ENCODE measurements around the gene PLPPR4. TPM values are rescaled to one million over a fixed set of nuclear protein-coding genes. Genes with fewer than 3 reads are reported as not detected.

The PLPPR4 gene
- total RNA-seq, result not detected

DNA sequence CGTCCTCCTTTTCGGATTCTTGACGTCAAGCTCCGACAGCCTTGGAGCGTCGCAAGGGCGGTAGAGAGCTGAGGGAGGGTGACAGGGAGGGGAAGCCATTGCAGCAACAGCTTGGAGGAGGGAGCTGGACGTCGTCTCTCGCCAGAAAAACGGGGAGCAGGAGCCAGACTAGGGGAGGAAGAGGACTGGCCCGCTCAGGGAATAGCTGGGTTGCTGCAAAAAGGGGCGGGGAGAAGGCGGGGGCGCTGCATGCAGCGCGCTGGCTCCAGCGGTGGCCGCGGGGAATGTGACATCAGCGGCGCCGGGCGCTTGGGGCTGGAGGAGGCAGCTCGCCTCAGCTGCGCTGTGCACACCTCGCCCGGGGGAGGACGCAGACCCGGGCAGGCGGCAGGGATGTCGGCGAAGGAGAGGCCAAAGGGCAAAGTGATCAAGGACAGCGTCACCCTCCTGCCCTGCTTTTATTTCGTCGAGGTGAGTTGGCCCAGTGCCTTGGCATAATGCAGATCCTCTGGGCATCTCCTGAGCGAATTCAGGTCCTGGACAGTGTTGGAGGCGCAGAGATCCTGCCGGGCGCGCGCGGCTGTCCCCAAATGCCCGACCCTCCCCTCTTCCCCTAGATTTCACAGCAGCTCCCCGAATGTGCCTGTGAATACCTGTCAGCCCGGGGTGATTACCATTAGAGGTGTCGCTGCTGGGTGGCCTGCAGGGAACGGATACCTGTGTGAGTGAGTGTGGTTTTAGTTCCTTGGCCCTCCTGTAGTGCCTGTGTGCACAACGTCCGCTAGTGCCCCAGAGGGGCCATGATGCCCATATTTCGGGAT, at the start of gene PLPPR4:
PLPPR4 (plus strand) TSS at position 292 of the 821 bp plus-strand sequence; CDS start at position 394, 102 bp downstream.
- H3K9me3 Mint-ChIP-seq, result no peaks in the 10 kb centered on the region
- no peaks in the 10 kb centered on the region for H3K36me3 Mint-ChIP-seq (ENCODE audit: low read depth)
- peak; percentile 19 for ATAC-seq (replicated peaks)
- H3K27me3 Mint-ChIP-seq, result peaks cover 37% of the 10 kb centered on the region
- H3K4me3 Mint-ChIP-seq, result peak within 1 kb of the TSS; percentile 34
- no peak within 1 kb of the TSS for H3K27ac Mint-ChIP-seq
- no peaks in the 10 kb centered on the region for H3K4me1 Mint-ChIP-seq

GRCh38 chr1:99216956-99217355, 47.3 kb upstream of the PLPPR4 start:
- ATAC-seq (replicated peaks), result no peak
- peaks cover 16% of the 10 kb centered on the region for H3K27me3 Mint-ChIP-seq
- H3K4me3 Mint-ChIP-seq, result no peak overlapping the region
- H3K36me3 Mint-ChIP-seq (ENCODE audit: low read depth), result no peaks in the 10 kb centered on the region
- H3K9me3 Mint-ChIP-seq, result peaks cover 5% of the 10 kb centered on the region
- H3K27ac Mint-ChIP-seq, result no peak overlapping the region
- H3K4me1 Mint-ChIP-seq, result no peaks in the 10 kb centered on the region

GRCh38 chr1:99217599-99217998, 46.7 kb upstream of the PLPPR4 start:
- Mint-ChIP-seq H3K27me3 (peaks cover 16% of the 10 kb centered on the region), H3K4me3 (no peak overlapping the region), H3K4me1 (no peaks in the 10 kb centered on the region), H3K27ac (no peak overlapping the region), H3K9me3 (peaks cover 5% of the 10 kb centered on the region), H3K36me3 (ENCODE audit: low read depth) (no peaks in the 10 kb centered on the region)
- no peak for ATAC-seq (replicated peaks)

- Mint-ChIP-seq H3K4me1 (no peaks in the 10 kb centered on the region), H3K27ac (no peak overlapping the region), H3K4me3 (no peak overlapping the region), H3K27me3 (peaks cover 16% of the 10 kb centered on the region), H3K36me3 (ENCODE audit: low read depth) (no peaks in the 10 kb centered on the region), H3K9me3 (peaks cover 5% of the 10 kb centered on the region)
- ATAC-seq (replicated peaks), result no peak
Measured at GRCh38 chr1:99218572-99218971, 45.7 kb upstream of the PLPPR4 start.

DNA sequence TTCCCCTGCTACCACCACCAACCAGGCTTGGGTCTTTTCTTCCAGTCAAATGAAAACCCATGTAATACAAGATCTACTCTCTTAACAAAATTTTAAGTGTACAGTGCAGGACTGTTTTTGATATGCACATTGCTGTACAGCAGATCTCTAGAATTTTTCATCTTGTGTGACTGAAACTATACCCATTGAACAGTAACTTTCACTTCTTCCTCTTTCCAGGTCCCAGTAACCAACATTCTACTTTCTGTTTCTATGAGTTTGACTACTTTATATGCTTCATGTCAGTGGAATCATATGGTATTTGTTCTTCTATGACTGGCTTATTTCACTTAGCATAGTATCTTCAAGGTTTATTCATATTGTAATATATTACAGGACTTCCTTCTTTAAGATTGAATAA, 45.3 kb upstream of the PLPPR4 start:
- Mint-ChIP-seq H3K9me3 (peaks cover 5% of the 10 kb centered on the region), H3K36me3 (ENCODE audit: low read depth) (no peaks in the 10 kb centered on the region), H3K27me3 (peaks cover 16% of the 10 kb centered on the region), H3K4me3 (no peak overlapping the region), H3K4me1 (no peaks in the 10 kb centered on the region), H3K27ac (no peak overlapping the region)
- no peak for ATAC-seq (replicated peaks)

GRCh38 chr1:99227056-99227897, 37.0 kb upstream of the PLPPR4 start:
- Mint-ChIP-seq H3K4me1 (no peaks in the 10 kb centered on the region), H3K27ac (no peak overlapping the region), H3K9me3 (no peaks in the 10 kb centered on the region), H3K36me3 (ENCODE audit: low read depth) (no peaks in the 10 kb centered on the region), H3K27me3 (peaks cover 10% of the 10 kb centered on the region), H3K4me3 (no peak overlapping the region)
- ATAC-seq (replicated peaks), result no peak

DNA sequence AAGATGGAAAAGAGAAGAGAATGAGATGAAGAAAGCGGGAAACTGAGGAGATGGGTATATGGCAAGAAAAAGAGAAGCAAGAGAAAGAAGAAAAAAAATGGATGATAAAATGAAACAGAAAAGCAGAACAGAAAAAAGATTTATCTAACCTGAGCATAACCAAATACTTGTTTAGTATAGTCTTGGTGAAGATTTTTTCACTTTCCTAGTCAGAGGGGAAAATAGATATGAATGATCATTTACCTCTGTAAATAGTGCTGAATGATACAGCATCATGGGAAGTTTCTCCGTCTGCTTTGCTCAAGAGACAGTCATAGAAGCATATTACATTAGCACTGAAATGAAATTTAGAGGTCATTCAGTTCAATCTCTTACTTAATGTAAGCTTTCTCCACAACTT, 36.1 kb upstream of the PLPPR4 start:
- ATAC-seq (replicated peaks), result no peak
- H3K27ac Mint-ChIP-seq, result no peak overlapping the region
- no peaks in the 10 kb centered on the region for H3K36me3 Mint-ChIP-seq (ENCODE audit: low read depth)
- H3K9me3 Mint-ChIP-seq, result no peaks in the 10 kb centered on the region
- no peak overlapping the region for H3K4me3 Mint-ChIP-seq
- H3K27me3 Mint-ChIP-seq, result peaks cover 10% of the 10 kb centered on the region
- no peaks in the 10 kb centered on the region for H3K4me1 Mint-ChIP-seq

GRCh38 chr1:99229122-99229521, 35.2 kb upstream of the PLPPR4 start:
- Mint-ChIP-seq H3K4me3 (no peak overlapping the region), H3K27ac (no peak overlapping the region), H3K27me3 (peaks cover 10% of the 10 kb centered on the region), H3K36me3 (ENCODE audit: low read depth) (no peaks in the 10 kb centered on the region), H3K4me1 (no peaks in the 10 kb centered on the region), H3K9me3 (no peaks in the 10 kb centered on the region)
- ATAC-seq (replicated peaks), result no peak

DNA sequence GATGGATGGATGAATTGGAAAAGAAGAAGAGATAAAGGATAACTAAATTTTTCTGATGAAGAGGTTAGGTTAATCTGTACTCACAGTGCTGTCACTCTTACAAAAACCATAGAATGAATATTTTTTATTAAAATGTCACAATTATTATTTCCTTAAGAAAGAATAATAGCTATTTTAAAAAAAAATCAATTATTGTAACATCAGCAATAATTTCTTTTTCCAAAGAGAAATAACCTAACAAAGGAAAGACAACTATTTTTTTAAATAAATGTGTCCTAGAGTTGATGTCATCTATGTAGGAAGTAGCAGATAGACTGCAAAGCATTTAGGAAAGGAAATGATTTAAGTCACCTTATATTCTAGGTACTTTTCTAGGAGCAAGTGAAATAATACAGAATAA, 33.6 kb upstream of the PLPPR4 start:
- H3K27me3 Mint-ChIP-seq, result peaks cover 10% of the 10 kb centered on the region
- H3K4me1 Mint-ChIP-seq, result no peaks in the 10 kb centered on the region
- no peak overlapping the region for H3K4me3 Mint-ChIP-seq
- ATAC-seq (replicated peaks), result no peak
- H3K27ac Mint-ChIP-seq, result no peak overlapping the region
- no peaks in the 10 kb centered on the region for H3K36me3 Mint-ChIP-seq (ENCODE audit: low read depth)
- no peaks in the 10 kb centered on the region for H3K9me3 Mint-ChIP-seq

GRCh38 chr1:99232172-99232571, 32.1 kb upstream of the PLPPR4 start:
- Mint-ChIP-seq H3K9me3 (no peaks in the 10 kb centered on the region), H3K27me3 (peaks cover 5% of the 10 kb centered on the region), H3K4me3 (no peak overlapping the region), H3K36me3 (ENCODE audit: low read depth) (no peaks in the 10 kb centered on the region), H3K4me1 (no peaks in the 10 kb centered on the region), H3K27ac (no peak overlapping the region)
- ATAC-seq (replicated peaks), result no peak

- no peak for ATAC-seq (replicated peaks)
- Mint-ChIP-seq H3K4me3 (no peak overlapping the region), H3K4me1 (no peaks in the 10 kb centered on the region), H3K36me3 (ENCODE audit: low read depth) (no peaks in the 10 kb centered on the region), H3K27ac (no peak overlapping the region), H3K27me3 (peaks cover 5% of the 10 kb centered on the region), H3K9me3 (no peaks in the 10 kb centered on the region)
Measured at GRCh38 chr1:99233446-99233845, 30.8 kb upstream of the PLPPR4 start.

- Mint-ChIP-seq H3K27ac (no peak overlapping the region), H3K4me3 (no peak overlapping the region), H3K9me3 (no peaks in the 10 kb centered on the region), H3K27me3 (peaks cover 16% of the 10 kb centered on the region), H3K4me1 (no peaks in the 10 kb centered on the region), H3K36me3 (ENCODE audit: low read depth) (no peaks in the 10 kb centered on the region)
- ATAC-seq (replicated peaks), result no peak
Measured at GRCh38 chr1:99236756-99237155, 27.5 kb upstream of the PLPPR4 start.

- Mint-ChIP-seq H3K36me3 (ENCODE audit: low read depth) (no peaks in the 10 kb centered on the region), H3K9me3 (peaks cover 6% of the 10 kb centered on the region), H3K4me3 (no peak overlapping the region), H3K27me3 (peaks cover 25% of the 10 kb centered on the region), H3K4me1 (no peaks in the 10 kb centered on the region), H3K27ac (no peak overlapping the region)
- ATAC-seq (replicated peaks), result no peak
Measured at GRCh38 chr1:99239690-99240089, 24.6 kb upstream of the PLPPR4 start.

DNA sequence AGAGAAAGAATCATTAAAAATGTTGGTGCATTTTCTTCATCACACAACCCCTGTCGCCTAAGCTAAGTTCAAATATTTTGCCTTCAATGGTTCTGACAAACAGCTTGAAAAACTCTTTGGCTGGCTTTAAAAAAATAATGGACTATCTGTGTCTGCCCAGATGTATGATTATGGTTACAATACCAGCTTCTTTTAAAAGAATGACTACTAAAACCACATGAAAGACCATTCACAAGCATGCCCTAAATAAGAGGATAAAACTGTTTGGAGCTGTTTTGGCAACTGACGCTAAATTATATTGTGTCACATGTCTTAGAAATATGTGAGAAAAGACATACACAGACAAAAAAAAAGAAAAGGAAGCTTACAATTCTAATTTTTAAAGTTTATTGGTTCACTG, 23.7 kb upstream of the PLPPR4 start:
- H3K36me3 Mint-ChIP-seq (ENCODE audit: low read depth), result no peaks in the 10 kb centered on the region
- H3K27ac Mint-ChIP-seq, result no peak overlapping the region
- H3K27me3 Mint-ChIP-seq, result peaks cover 25% of the 10 kb centered on the region
- H3K9me3 Mint-ChIP-seq, result peaks cover 6% of the 10 kb centered on the region
- no peaks in the 10 kb centered on the region for H3K4me1 Mint-ChIP-seq
- no peak overlapping the region for H3K4me3 Mint-ChIP-seq
- no peak for ATAC-seq (replicated peaks)

DNA sequence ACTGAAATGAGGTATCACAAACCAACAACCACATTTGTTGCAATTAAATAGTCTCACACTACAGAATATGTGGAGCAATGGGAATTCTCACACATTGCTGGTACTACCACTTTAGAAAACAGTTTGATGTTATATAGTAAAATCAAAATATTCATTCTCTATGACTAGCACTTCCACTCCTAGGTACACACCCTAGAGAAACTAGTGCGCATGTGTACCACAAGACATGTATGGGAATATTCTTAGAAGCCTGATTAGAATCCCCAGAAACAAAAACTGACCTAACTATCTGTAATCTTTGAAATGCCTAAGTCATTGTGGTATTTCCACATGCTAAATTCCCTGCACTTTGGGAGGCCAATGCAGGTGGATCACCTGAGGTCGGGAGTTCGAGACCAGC, 18.1 kb upstream of the PLPPR4 start:
- no peak overlapping the region for H3K4me3 Mint-ChIP-seq

More for the DNA sequence above, 18.1 kb upstream of the PLPPR4 start:
- no peaks in the 10 kb centered on the region for H3K4me1 Mint-ChIP-seq
- peaks cover 18% of the 10 kb centered on the region for H3K27me3 Mint-ChIP-seq
- no peaks in the 10 kb centered on the region for H3K36me3 Mint-ChIP-seq (ENCODE audit: low read depth)
- H3K9me3 Mint-ChIP-seq, result peaks cover 6% of the 10 kb centered on the region
- no peak overlapping the region for H3K27ac Mint-ChIP-seq
- ATAC-seq (replicated peaks), result no peak

All from activated T-helper 17 cell treated with anti-CD3 and anti-CD28 coated beads, Interleukin-2, amount 50 U/mL, for 72 hours (primary cell).